Measurements from ENCODE around the gene TSPAN5.

DNA sequence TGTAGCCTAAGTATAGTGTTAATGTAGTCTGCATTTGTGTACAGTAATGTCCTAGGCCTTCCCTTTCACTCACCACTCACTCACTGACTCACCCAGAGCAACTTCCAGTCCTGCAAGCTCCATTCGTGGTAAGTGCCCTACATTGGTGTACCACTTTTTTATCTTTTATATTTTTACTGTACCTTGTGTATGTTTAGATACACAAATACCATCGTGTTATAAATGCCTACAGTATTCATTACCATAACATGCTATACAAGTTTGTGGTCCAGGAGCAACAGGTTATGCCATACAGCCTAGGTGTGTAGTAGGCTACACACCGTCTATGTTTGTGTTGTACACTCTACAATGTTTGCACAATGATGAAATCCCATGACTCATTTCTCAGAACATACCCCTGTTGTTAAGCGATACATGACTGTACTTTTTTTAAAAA is 15.4 kb downstream of the TSPAN5 start:
- TF ChIP-seq, protein P1, sequence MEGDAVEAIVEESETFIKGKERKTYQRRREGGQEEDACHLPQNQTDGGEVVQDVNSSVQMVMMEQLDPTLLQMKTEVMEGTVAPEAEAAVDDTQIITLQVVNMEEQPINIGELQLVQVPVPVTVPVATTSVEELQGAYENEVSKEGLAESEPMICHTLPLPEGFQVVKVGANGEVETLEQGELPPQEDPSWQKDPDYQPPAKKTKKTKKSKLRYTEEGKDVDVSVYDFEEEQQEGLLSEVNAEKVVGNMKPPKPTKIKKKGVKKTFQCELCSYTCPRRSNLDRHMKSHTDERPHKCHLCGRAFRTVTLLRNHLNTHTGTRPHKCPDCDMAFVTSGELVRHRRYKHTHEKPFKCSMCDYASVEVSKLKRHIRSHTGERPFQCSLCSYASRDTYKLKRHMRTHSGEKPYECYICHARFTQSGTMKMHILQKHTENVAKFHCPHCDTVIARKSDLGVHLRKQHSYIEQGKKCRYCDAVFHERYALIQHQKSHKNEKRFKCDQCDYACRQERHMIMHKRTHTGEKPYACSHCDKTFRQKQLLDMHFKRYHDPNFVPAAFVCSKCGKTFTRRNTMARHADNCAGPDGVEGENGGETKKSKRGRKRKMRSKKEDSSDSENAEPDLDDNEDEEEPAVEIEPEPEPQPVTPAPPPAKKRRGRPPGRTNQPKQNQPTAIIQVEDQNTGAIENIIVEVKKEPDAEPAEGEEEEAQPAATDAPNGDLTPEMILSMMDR (IDR thresholded peaks at IDR 0.05; ENCODE audit: insufficient read depth, low read depth, low read length) = no peak
- TF ChIP-seq EZH2 (IDR thresholded peaks at IDR 0.05; ENCODE audit: insufficient read depth, low read length) = no peak
